SK-N-SH (cell line): Measurements from ENCODE around the gene ALDH1L1. TPM values are rescaled to one million over a fixed set of nuclear protein-coding genes. Genes with fewer than 3 reads are reported as not detected.

ENCODE experiments used
- CTCF ChIA-PET: fragments of 300-600, 350-600 bp; formaldehyde crosslinking; extraction: SDS; loops from one replicate; lab custom pipeline; 2021; lab: Yijun Ruan, JAX
- POLR2A ChIA-PET: fragments of 350-600 bp; sonication (Branson Sonifier 250); formaldehyde crosslinking; extraction: SDS; loops from one replicate; lab custom pipeline; 2020; ENCODE audit warnings: antibody characterized with exemption, inconsistent platforms; lab: Yijun Ruan, JAX
- DNase-seq: peaks from one replicate; pipeline ENCODE4 v3.0.0; 2012
- H2AFZ ChIP-seq: fragments of 200-600 bp; sonication (generic); 2 replicates; pipeline ENCODE4 v1.8.1; 2016; ENCODE audit warnings: antibody characterized with exemption, mild to moderate bottlenecking, low read depth
- H3F3A ChIP-seq: fragments of 200-600 bp; sonication (generic); replicated peaks from 2 replicates; pipeline ENCODE3; 2016; ENCODE audit warnings: antibody characterized with exemption, mild to moderate bottlenecking; ENCODE audit not compliant: insufficient read depth
- H3K27ac ChIP-seq, 2 experiments: fragments of 200-500 bp in 1 of 2; fragments of 200-600 bp in 1 of 2; sonication (Bioruptor generic) in 1 of 2; sonication (generic), shearing (Covaris generic) in 1 of 2; 2 replicates each; pipeline versions ENCODE4 v1.5.1 to v1.6.1; 2014 to 2016; ENCODE audit warnings: low read depth in 2 of 2, inconsistent platforms in 1 of 2, low read length in 1 of 2, mild to moderate bottlenecking in 1 of 2, mixed read lengths in 1 of 2
- H3K27me3 ChIP-seq: fragments of 200-600 bp; sonication (generic), shearing (Covaris generic); 2 replicates; pipeline ENCODE4 v1.6.1; 2016; ENCODE audit warnings: mixed run types; ENCODE audit not compliant: insufficient read depth
- H3K36me3 ChIP-seq, 2 experiments: fragments of 200-500 bp in 1 of 2; fragments of 200-600 bp in 1 of 2; sonication (Bioruptor generic) in 1 of 2; sonication (generic) in 1 of 2; replicated peaks in 1 of 2; 2 replicates each; pipeline versions ENCODE3 to v1.5.1; 2014 to 2016; ENCODE audit warnings: low read length in 1 of 2, mild to moderate bottlenecking in 1 of 2; ENCODE audit not compliant: insufficient read depth in 2 of 2, control insufficient read depth in 1 of 2
- H3K4me1 ChIP-seq, 2 experiments: fragments of 200-500 bp in 1 of 2; fragments of 200-600 bp in 1 of 2; sonication (Bioruptor generic) in 1 of 2; sonication (generic), shearing (Covaris generic) in 1 of 2; 2 replicates each; pipeline versions ENCODE4 v1.5.1 to v1.6.1; 2014 to 2016; ENCODE audit warnings: low read depth in 1 of 2, low read length in 1 of 2, mixed run types in 1 of 2; ENCODE audit not compliant: insufficient read depth in 2 of 2, control insufficient read depth in 1 of 2
- H3K4me2 ChIP-seq: fragments of 200-600 bp; sonication (generic), shearing (Covaris generic); 2 replicates; pipeline ENCODE4 v1.6.1; 2017; ENCODE audit warnings: mixed run types
- H3K4me3 ChIP-seq, 2 experiments: fragments of 200-500 bp in 1 of 2; fragments of 200-600 bp in 1 of 2; sonication (Bioruptor generic) in 1 of 2; sonication (generic), shearing (Covaris generic) in 1 of 2; 2 replicates each; pipeline versions ENCODE4 v1.5.1 to v1.8.1; 2014 to 2016; ENCODE audit warnings: low read depth in 2 of 2, inconsistent platforms in 1 of 2, low read length in 1 of 2, mild to moderate bottlenecking in 1 of 2, mixed read lengths in 1 of 2, moderate library complexity in 1 of 2
- H3K79me2 ChIP-seq: fragments of 200-600 bp; sonication (generic); 2 replicates; pipeline ENCODE4 v1.8.1; 2017; ENCODE audit warnings: mild to moderate bottlenecking; ENCODE audit not compliant: insufficient read depth
- H3K9ac ChIP-seq: fragments of 200-600 bp; sonication (generic); 2 replicates; pipeline ENCODE4 v1.6.1; 2017; ENCODE audit warnings: mixed run types
- H3K9me2 ChIP-seq: fragments of 200-600 bp; sonication (generic); 2 replicates; pipeline ENCODE4 v1.6.1; 2017; ENCODE audit warnings: mixed run types
- H3K9me3 ChIP-seq: fragments of 200-600 bp; sonication (generic); 2 replicates; pipeline ENCODE4 v1.6.1; 2017; ENCODE audit warnings: mixed run types, mild to moderate bottlenecking, moderate library complexity
- H4K20me1 ChIP-seq: fragments of 200-600 bp; sonication (generic); 2 replicates; pipeline ENCODE4 v1.6.1; 2017; ENCODE audit warnings: mild to moderate bottlenecking, mixed run types; ENCODE audit not compliant: insufficient read depth
- CHD2 ChIP-seq: fragments of 150-350 bp; IDR thresholded peaks from 2 replicates; pipeline ENCODE4 v1.6.1; 2018; ENCODE audit warnings: low read length; ENCODE audit not compliant: partially characterized antibody
- ELF1 ChIP-seq: IDR thresholded peaks from 2 replicates; pipeline ENCODE4 v1.4.0; 2012
- EZH2phosphoT487 ChIP-seq: fragments of 200-600 bp; sonication (generic); IDR thresholded peaks from 2 replicates; pipeline ENCODE4 v1.6.1; 2017; ENCODE audit warnings: low read depth, mixed run types, mild to moderate bottlenecking, antibody characterized with exemption, moderate library complexity, borderline replicate concordance
- FOXM1 ChIP-seq: IDR thresholded peaks from 2 replicates; pipeline ENCODE4 v1.4.0; 2012; ENCODE audit warnings: low read depth, mild to moderate bottlenecking
- GABPA ChIP-seq: IDR thresholded peaks from 2 replicates; pipeline ENCODE4 v1.4.0; 2012; ENCODE audit warnings: low read depth, mild to moderate bottlenecking
- GATA2 ChIP-seq: sonication (generic); formaldehyde crosslinking; IDR thresholded peaks from 2 replicates; pipeline ENCODE4 v1.5.0; 2020; ENCODE audit warnings: mild to moderate bottlenecking, missing genetic modification reagents
- JUND ChIP-seq: IDR thresholded peaks from 2 replicates; pipeline ENCODE4 v1.4.0; 2012
- MEF2A ChIP-seq: IDR thresholded peaks from 2 replicates; pipeline ENCODE4 v1.4.0; 2012; ENCODE audit warnings: low read depth, borderline replicate concordance
- NFIC ChIP-seq: IDR thresholded peaks from 2 replicates; pipeline ENCODE4 v1.4.0; 2012; ENCODE audit warnings: borderline replicate concordance
- RAD21 ChIP-seq: IDR thresholded peaks from 2 replicates; pipeline ENCODE4 v1.6.1; 2012; ENCODE audit warnings: mild to moderate bottlenecking, low read length
- RFX5 ChIP-seq: IDR thresholded peaks from 2 replicates; pipeline ENCODE4 v1.6.1; 2012; ENCODE audit warnings: mild to moderate bottlenecking, improper control_type of control experiment, low read length
- SIN3A ChIP-seq: IDR thresholded peaks from 2 replicates; pipeline ENCODE4 v1.6.1; 2012; ENCODE audit warnings: low read depth, mild to moderate bottlenecking, low read length, moderate library complexity, borderline replicate concordance
- SMC3 ChIP-seq: IDR thresholded peaks from 2 replicates; pipeline ENCODE4 v1.6.1; 2012; ENCODE audit warnings: low read depth, low read length, improper control_type of control experiment
- TAF1 ChIP-seq: IDR thresholded peaks from 2 replicates; pipeline ENCODE4 v1.6.1; 2012; ENCODE audit warnings: low read depth, mild to moderate bottlenecking, low read length, moderate library complexity, borderline replicate concordance
- TCF12 ChIP-seq: IDR thresholded peaks from 2 replicates; pipeline ENCODE4 v1.4.0; 2012
- TEAD4 ChIP-seq: IDR thresholded peaks from 2 replicates; pipeline ENCODE4 v1.4.0; 2012; ENCODE audit warnings: mild to moderate bottlenecking, borderline replicate concordance; ENCODE audit not compliant: insufficient read depth
- WGBS: methylation state at CpG from one replicate; pipeline ENCODE4 v1.1.6; 2017; ENCODE audit warnings: low lambda C conversion rate; 5-methylcytosine and 5-hydroxymethylcytosine counted together
- polyA plus RNA-seq, 3 experiments: library from polyadenylated mRNA; depleted of rRNA; stranded (reverse); fragments of >200 nt; gene quantifications; 2 replicates each; pipeline ENCODE4 v1.2.3, GENCODE V29; 2012
- TF ChIP-seq, protein P1 (sequence below): fragments of 150-350 bp; IDR thresholded peaks from 2 replicates; pipeline ENCODE4 v1.6.1; 2017; ENCODE audit warnings: antibody characterized with exemption, low read length, low read depth, borderline replicate concordance
- TF ChIP-seq, protein P2 (sequence below): fragments of 200-600 bp; sonication (generic); IDR thresholded peaks from 2 replicates; pipeline ENCODE4 v1.6.1; 2017; ENCODE audit warnings: antibody characterized with exemption, mild to moderate bottlenecking, moderate library complexity
- TF ChIP-seq, protein P3 (sequence below): IDR thresholded peaks from 2 replicates; pipeline ENCODE4; 2012
- TF ChIP-seq, protein P4 (sequence below): fragments of 150-350 bp; IDR thresholded peaks from 2 replicates; pipeline ENCODE4 v1.6.1; 2016; ENCODE audit warnings: mild to moderate bottlenecking, low read depth, low read length
- TF ChIP-seq, protein P5 (sequence below): IDR thresholded peaks from 2 replicates; pipeline ENCODE4 v1.4.0; 2012; ENCODE audit warnings: low read depth, borderline replicate concordance

Gene ALDH1L1
- polyA plus RNA-seq, 1 of the 3 experiments (the other 2 are of a cell fraction): not detected

DNA sequence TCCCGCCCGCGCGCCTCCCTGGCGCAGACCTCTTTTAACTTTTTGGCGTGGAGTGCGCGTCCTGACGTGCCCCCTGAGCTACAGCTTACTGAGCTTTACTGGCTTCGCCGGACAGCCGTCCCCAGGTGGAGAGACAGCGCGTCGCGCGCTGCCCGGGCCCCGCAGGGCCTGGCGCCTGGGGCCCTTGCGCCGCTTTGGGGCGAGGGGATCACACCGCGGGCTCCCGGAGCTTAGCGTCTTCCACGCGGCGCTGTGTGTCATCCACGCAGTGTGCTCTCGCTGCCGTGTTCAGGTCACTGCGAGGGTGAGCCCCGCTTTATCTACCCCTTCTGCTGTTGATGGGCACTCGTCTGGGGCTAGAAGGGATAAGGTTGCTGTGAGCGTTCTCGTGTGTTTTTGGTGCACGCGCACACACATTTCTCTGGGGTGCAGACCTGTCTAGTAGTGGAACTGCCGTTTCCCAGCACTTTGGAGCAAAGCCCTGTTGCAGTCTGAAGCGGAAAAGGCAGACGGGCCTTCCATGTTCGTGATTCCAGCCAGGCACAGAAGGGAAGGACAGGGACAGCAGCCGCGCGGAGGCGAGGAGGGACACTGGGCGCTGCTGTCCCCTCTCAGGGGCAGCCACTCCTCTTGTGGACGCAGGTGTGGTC is 33.1 kb upstream of the ALDH1L1 start (continued):
- TF ChIP-seq NFIC (no peak), GATA2 (CRISPR knock-in tag) (no peak), JUND (no peak)

DNA sequence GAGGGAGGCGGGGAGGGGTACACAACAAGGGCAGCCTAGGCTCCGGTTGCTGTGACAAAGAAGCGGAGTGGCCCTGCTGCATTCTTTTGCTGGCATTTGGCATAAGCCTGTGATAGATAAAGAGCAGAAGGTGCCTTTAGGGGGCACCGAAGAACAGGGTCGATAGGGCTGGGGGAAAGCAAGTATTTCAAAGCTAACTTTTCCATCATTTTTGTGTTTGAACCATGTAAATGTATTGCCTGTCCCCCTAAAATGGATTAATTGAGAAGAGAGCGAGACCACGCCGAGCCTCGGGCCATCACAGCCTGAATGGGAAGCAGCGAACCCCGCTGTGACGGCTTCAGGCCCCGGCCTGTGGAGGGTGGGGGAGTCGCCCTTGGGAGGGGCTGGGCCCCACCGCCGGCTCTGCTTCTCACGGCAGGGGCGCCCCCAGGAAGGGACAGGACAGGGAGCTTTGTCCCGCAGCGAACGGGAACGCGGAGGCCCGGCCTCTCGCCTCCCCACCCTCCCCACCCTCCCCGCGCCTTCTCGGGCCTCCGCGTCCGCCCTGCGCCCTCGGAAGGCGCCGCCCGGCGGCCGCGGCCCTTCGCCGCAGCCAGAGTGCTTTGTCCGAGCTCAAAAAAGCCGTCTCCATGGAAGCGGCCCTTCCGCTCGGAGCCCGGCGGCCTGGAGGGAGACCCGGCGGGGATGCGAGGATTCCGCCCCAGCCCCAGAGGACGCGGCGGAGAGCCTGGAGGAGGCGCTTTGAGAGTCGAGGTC is 32.4 kb upstream of the ALDH1L1 start:
- POLR2A ChIA-PET: interaction anchor here (1.0 kb wide), 1 partner anchor 14 kb away, joined by 4 read pairs; no protein-coding TSS in a partner anchor
- peak overlapping the region; percentile 10 to 46; a peak in 2 of 4 replicates for H3K4me3 ChIP-seq
- no peaks in the 10 kb centered on the region for H3K9me2 ChIP-seq
- no peaks in the 10 kb centered on the region for H3K27me3 ChIP-seq
- 12% methylated on average over 13 of the region's 57 CpGs for WGBS
- H3K79me2 ChIP-seq: no peaks in the 10 kb centered on the region
- CTCF ChIA-PET: interaction anchor here (0.7 to 3.8 kb wide), 32 partner anchors 8 to 1343 kb away, joined by 3 to 77 read pairs (median 4); no protein-coding TSS in a partner anchor
- no peaks in the 10 kb centered on the region for H4K20me1 ChIP-seq
- H3K4me2 ChIP-seq: peak overlapping the region; percentile 41; the same call in 1 of the 2 replicates
- DNase-seq: peak; percentile 89
- no peak overlapping the region for H3K27ac ChIP-seq
- peaks cover 3% of the 10 kb centered on the region; the same call in 1 of the 2 replicates for H3K9me3 ChIP-seq
- TF ChIP-seq SMC3: peak; percentile 42; the same call in 1 of the 2 replicates
- no peak for TF ChIP-seq GABPA
- no peak for TF ChIP-seq TEAD4
- no peak for TF ChIP-seq EZH2phosphoT487
- no peak for TF ChIP-seq CHD2
- TF ChIP-seq, protein P1, sequence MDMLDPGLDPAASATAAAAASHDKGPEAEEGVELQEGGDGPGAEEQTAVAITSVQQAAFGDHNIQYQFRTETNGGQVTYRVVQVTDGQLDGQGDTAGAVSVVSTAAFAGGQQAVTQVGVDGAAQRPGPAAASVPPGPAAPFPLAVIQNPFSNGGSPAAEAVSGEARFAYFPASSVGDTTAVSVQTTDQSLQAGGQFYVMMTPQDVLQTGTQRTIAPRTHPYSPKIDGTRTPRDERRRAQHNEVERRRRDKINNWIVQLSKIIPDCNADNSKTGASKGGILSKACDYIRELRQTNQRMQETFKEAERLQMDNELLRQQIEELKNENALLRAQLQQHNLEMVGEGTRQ: no peak
- TF ChIP-seq FOXM1: no peak
- TF ChIP-seq ELF1: no peak
- TF ChIP-seq, protein P2, sequence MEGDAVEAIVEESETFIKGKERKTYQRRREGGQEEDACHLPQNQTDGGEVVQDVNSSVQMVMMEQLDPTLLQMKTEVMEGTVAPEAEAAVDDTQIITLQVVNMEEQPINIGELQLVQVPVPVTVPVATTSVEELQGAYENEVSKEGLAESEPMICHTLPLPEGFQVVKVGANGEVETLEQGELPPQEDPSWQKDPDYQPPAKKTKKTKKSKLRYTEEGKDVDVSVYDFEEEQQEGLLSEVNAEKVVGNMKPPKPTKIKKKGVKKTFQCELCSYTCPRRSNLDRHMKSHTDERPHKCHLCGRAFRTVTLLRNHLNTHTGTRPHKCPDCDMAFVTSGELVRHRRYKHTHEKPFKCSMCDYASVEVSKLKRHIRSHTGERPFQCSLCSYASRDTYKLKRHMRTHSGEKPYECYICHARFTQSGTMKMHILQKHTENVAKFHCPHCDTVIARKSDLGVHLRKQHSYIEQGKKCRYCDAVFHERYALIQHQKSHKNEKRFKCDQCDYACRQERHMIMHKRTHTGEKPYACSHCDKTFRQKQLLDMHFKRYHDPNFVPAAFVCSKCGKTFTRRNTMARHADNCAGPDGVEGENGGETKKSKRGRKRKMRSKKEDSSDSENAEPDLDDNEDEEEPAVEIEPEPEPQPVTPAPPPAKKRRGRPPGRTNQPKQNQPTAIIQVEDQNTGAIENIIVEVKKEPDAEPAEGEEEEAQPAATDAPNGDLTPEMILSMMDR: peak; percentile 24
- TF ChIP-seq, protein P3, sequence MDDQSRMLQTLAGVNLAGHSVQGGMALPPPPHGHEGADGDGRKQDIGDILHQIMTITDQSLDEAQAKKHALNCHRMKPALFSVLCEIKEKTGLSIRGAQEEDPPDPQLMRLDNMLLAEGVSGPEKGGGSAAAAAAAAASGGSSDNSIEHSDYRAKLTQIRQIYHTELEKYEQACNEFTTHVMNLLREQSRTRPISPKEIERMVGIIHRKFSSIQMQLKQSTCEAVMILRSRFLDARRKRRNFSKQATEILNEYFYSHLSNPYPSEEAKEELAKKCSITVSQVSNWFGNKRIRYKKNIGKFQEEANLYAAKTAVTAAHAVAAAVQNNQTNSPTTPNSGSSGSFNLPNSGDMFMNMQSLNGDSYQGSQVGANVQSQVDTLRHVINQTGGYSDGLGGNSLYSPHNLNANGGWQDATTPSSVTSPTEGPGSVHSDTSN: no peak
- no peak for TF ChIP-seq TAF1
- TF ChIP-seq RAD21: peak; percentile 41
- TF ChIP-seq, protein P4, sequence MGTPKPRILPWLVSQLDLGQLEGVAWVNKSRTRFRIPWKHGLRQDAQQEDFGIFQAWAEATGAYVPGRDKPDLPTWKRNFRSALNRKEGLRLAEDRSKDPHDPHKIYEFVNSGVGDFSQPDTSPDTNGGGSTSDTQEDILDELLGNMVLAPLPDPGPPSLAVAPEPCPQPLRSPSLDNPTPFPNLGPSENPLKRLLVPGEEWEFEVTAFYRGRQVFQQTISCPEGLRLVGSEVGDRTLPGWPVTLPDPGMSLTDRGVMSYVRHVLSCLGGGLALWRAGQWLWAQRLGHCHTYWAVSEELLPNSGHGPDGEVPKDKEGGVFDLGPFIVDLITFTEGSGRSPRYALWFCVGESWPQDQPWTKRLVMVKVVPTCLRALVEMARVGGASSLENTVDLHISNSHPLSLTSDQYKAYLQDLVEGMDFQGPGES: no peak
- TF ChIP-seq, protein P5, sequence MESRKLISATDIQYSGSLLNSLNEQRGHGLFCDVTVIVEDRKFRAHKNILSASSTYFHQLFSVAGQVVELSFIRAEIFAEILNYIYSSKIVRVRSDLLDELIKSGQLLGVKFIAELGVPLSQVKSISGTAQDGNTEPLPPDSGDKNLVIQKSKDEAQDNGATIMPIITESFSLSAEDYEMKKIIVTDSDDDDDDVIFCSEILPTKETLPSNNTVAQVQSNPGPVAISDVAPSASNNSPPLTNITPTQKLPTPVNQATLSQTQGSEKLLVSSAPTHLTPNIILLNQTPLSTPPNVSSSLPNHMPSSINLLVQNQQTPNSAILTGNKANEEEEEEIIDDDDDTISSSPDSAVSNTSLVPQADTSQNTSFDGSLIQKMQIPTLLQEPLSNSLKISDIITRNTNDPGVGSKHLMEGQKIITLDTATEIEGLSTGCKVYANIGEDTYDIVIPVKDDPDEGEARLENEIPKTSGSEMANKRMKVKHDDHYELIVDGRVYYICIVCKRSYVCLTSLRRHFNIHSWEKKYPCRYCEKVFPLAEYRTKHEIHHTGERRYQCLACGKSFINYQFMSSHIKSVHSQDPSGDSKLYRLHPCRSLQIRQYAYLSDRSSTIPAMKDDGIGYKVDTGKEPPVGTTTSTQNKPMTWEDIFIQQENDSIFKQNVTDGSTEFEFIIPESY: no peak
- no peak for TF ChIP-seq TCF12
- TF ChIP-seq RFX5: no peak
- TF ChIP-seq SIN3A: no peak
- TF ChIP-seq MEF2A: no peak
- peaks cover 6% of the 10 kb centered on the region for H3F3A ChIP-seq
- H3K9ac ChIP-seq: 0 out of 2 replicates have a peak overlapping the region, but pooled peaks have one; percentile 25
- H2AFZ ChIP-seq: peak overlapping the region; percentile 82
- H3K4me1 ChIP-seq: peaks cover 13 to 18% of the 10 kb centered on the region in 2 experiments; a peak in 2 of 4 replicates
- no peaks in the 10 kb centered on the region for H3K36me3 ChIP-seq
